ENCODE measurements around the gene RPS6KC1. TPM values are rescaled to one million over a fixed set of nuclear protein-coding genes. Genes with fewer than 3 reads are reported as not detected.

Gene RPS6KC1
- total and polyA plus RNA-seq, 2 donors (not counting 3 experiments of a cell fraction or from before 2014, with no cell fraction given) = 5.1 to 18.6 TPM

GRCh38 chr1:213089924-213090677, 39.1 kb downstream of the RPS6KC1 start:
- Histone ChIP-seq H3K9me3 (replicated peaks; ENCODE audit: control insufficient read depth, insufficient read depth, low read length) (no peaks in the 10 kb centered on the region), H3K36me3 (ENCODE audit: control insufficient read depth in 2 of 2, extremely low read depth in 1 of 2, insufficient read depth in 2 of 2, low read length in 2 of 2) (no peaks in the 10 kb centered on the region), H3K4me2 (ENCODE audit: insufficient read depth, low read length) (no peak overlapping the region), H2AFZ (ENCODE audit: low read depth, low read length) (no peak overlapping the region), H3K9ac (replicated peaks; ENCODE audit: extremely low read depth, insufficient read depth, low read length) (no peak overlapping the region), H3K79me2 (ENCODE audit: control insufficient read depth, insufficient read depth, low read length) (no peaks in the 10 kb centered on the region), H3K27me3 (ENCODE audit: control insufficient read depth in 2 of 2, insufficient read depth in 2 of 2, low read length in 2 of 2) (no peaks in the 10 kb centered on the region), H3K4me3 (replicated peaks in 1 of 3; ENCODE audit: insufficient read depth in 1 of 3, low read depth in 1 of 3, low read length in 3 of 3) (no peak overlapping the region), H3K4me1 (ENCODE audit: control insufficient read depth, extremely low read depth, insufficient read depth, low read length) (no peaks in the 10 kb centered on the region), H4K20me1 (replicated peaks; ENCODE audit: control insufficient read depth, extremely low read depth, insufficient read depth, low read length) (no peaks in the 10 kb centered on the region), H3K9me1 (replicated peaks; ENCODE audit: control insufficient read depth, extremely low read depth, insufficient read depth, low read length) (no peaks in the 10 kb centered on the region), H3K27ac (ENCODE audit: insufficient read depth, low read depth, low read length) (no peak overlapping the region)
- ChIA-PET CTCF (no interaction called here), POLR2A (no interaction called here)
- intact Hi-C loops (cut with micrococcal nuclease) = no loop called here
- dilution Hi-C loops (cut with MboI; ENCODE audit: extremely low pct_ligation_motif_present, low sequenced_read_pairs) = no loop called here
- TF ChIP-seq GATA2 (IDR thresholded peaks at IDR 0.05; ENCODE audit: insufficient read depth, insufficient read length, low read depth, low read length) (no peak), MYC (IDR thresholded peaks at IDR 0.05; ENCODE audit: low read depth, low read length) (no peak), JUN (IDR thresholded peaks at IDR 0.05; ENCODE audit: borderline replicate concordance, insufficient read depth, insufficient read length, low read depth) (peak; percentile 18)
- no TSS peak for BruUV-seq (replicated peaks)
- DNase-seq (ENCODE audit: low read depth, low spot score) = no peak
- no peak for FAIRE-seq

GRCh38 chr1:213094446-213094845, 43.4 kb downstream of the RPS6KC1 start:
- CTCF ChIA-PET = interaction anchor here (1.2 kb wide), 1 partner anchor 29 kb away, joined by 3 read pairs; no protein-coding TSS in a partner anchor

More at GRCh38 chr1:213094446-213094845, 43.4 kb downstream of the RPS6KC1 start:
- no peaks in the 10 kb centered on the region for H3K4me1 ChIP-seq (ENCODE audit: control insufficient read depth, extremely low read depth, insufficient read depth, low read length)
- intact Hi-C loops (cut with micrococcal nuclease) = no loop called here
- H2AFZ ChIP-seq (ENCODE audit: low read depth, low read length) = no peak overlapping the region
- FAIRE-seq = no peak
- H3K4me3 ChIP-seq (replicated peaks in 1 of 3; ENCODE audit: insufficient read depth in 1 of 3, low read depth in 1 of 3, low read length in 3 of 3) = no peak overlapping the region
- H3K27me3 ChIP-seq (ENCODE audit: control insufficient read depth in 2 of 2, insufficient read depth in 2 of 2, low read length in 2 of 2) = no peaks in the 10 kb centered on the region
- no TSS peak for BruUV-seq (replicated peaks)
- no peaks in the 10 kb centered on the region for H3K36me3 ChIP-seq (ENCODE audit: control insufficient read depth in 2 of 2, extremely low read depth in 1 of 2, insufficient read depth in 2 of 2, low read length in 2 of 2)
- H3K9ac ChIP-seq (replicated peaks; ENCODE audit: extremely low read depth, insufficient read depth, low read length) = no peak overlapping the region
- dilution Hi-C loops (cut with MboI; ENCODE audit: extremely low pct_ligation_motif_present, low sequenced_read_pairs) = no loop called here
- no peaks in the 10 kb centered on the region for H3K9me3 ChIP-seq (replicated peaks; ENCODE audit: control insufficient read depth, insufficient read depth, low read length)
- H3K9me1 ChIP-seq (replicated peaks; ENCODE audit: control insufficient read depth, extremely low read depth, insufficient read depth, low read length) = no peaks in the 10 kb centered on the region
- no peak overlapping the region for H3K27ac ChIP-seq (ENCODE audit: insufficient read depth, low read depth, low read length)
- POLR2A ChIA-PET = no interaction called here
- TF ChIP-seq GATA2 (IDR thresholded peaks at IDR 0.05; ENCODE audit: insufficient read depth, insufficient read length, low read depth, low read length) (no peak), POLR2A (IDR thresholded peaks at IDR 0.05; ENCODE audit: low read depth, low read length) (no peak), MAX (IDR thresholded peaks at IDR 0.05; ENCODE audit: insufficient read depth, insufficient read length) (no peak), POLR2AphosphoS5 (IDR thresholded peaks at IDR 0.05; ENCODE audit: insufficient read depth, low read depth, low read length) (no peak), MYC (IDR thresholded peaks at IDR 0.05; ENCODE audit: low read depth, low read length) (no peak), EZH2 (IDR thresholded peaks at IDR 0.05; ENCODE audit: borderline replicate concordance, low read depth, low read length, severe bottlenecking) (no peak), JUN (IDR thresholded peaks at IDR 0.05; ENCODE audit: borderline replicate concordance, insufficient read depth, insufficient read length, low read depth) (no peak), FOS (IDR thresholded peaks at IDR 0.05; ENCODE audit: borderline replicate concordance, insufficient read depth, low read length) (no peak)
- TF ChIP-seq, protein P1, sequence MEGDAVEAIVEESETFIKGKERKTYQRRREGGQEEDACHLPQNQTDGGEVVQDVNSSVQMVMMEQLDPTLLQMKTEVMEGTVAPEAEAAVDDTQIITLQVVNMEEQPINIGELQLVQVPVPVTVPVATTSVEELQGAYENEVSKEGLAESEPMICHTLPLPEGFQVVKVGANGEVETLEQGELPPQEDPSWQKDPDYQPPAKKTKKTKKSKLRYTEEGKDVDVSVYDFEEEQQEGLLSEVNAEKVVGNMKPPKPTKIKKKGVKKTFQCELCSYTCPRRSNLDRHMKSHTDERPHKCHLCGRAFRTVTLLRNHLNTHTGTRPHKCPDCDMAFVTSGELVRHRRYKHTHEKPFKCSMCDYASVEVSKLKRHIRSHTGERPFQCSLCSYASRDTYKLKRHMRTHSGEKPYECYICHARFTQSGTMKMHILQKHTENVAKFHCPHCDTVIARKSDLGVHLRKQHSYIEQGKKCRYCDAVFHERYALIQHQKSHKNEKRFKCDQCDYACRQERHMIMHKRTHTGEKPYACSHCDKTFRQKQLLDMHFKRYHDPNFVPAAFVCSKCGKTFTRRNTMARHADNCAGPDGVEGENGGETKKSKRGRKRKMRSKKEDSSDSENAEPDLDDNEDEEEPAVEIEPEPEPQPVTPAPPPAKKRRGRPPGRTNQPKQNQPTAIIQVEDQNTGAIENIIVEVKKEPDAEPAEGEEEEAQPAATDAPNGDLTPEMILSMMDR (IDR thresholded peaks at IDR 0.05; ENCODE audit: extremely low read depth in 1 of 2, insufficient read depth in 1 of 2, low read depth in 1 of 2, low read length in 2 of 2) = no peak
- H3K79me2 ChIP-seq (ENCODE audit: control insufficient read depth, insufficient read depth, low read length) = no peaks in the 10 kb centered on the region
- DNase-seq (ENCODE audit: low read depth, low spot score) = no peak
- no peak overlapping the region for H3K4me2 ChIP-seq (ENCODE audit: insufficient read depth, low read length)
- H4K20me1 ChIP-seq (replicated peaks; ENCODE audit: control insufficient read depth, extremely low read depth, insufficient read depth, low read length) = no peaks in the 10 kb centered on the region

All from endothelial cell of umbilical vein (primary cell).